Fibroblast of mammary gland (primary cell): ENCODE measurements around the gene PSMC4.
A peak's percentile ranks its signal among the peaks of the same experiment; 100 is the strongest.

Source experiments
- DNase-seq: peaks from one replicate; pipeline ENCODE4 v3.0.0-alpha.2; 2010; ENCODE audit warnings: low read depth
- H3K4me3 ChIP-seq: 2 replicates; pipeline ENCODE4 v1.5.1; 2011; ENCODE audit warnings: low read depth, mild to moderate bottlenecking, low read length, moderate library complexity; ENCODE audit not compliant: control insufficient read depth
- TF ChIP-seq, protein P1 (sequence below): conservative IDR thresholded peaks from 2 replicates; pipeline ENCODE4 v1.5.1; 2011; ENCODE audit warnings: low read depth, low read length, inconsistent platforms; ENCODE audit not compliant: control insufficient read depth, insufficient read depth

Gene PSMC4

DNA sequence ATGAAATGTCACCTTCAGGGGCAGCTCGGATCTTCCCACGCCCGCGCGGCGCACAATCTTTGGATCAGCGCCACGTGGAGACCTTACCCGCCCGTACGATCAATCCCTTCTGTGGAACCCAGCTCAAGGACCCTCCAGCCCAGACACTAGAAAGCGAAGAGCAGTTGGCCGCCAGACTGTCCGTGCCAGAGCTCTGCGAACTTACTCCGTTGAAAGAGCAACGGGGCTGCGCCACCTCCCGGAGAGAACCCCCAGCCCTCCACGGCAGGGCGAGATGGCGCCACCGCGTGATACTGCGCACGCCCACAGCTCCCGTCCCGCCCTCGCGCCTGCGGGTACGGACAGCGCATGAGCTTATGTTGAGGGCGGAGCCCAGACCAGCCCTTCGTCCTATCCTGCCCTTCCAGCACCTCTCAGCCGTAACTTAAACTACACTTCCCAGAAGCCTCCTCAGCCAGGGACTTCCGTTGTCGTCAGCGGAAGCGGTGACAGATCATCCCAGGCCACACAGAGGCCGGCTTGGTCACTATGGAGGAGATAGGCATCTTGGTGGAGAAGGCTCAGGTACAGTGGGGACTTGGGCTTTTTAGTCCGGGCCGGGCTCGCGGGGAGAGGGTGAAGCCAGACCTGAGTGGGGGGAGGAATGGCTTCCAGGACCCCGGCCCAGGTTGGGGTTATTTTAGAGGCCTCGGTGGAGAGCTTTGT is at the start of gene PSMC4:
TSS of gene PSMC4 (plus strand) at position 491 of the 705 bp plus-strand sequence. CDS start at position 529, 38 bp downstream.
- TF ChIP-seq, protein P1, sequence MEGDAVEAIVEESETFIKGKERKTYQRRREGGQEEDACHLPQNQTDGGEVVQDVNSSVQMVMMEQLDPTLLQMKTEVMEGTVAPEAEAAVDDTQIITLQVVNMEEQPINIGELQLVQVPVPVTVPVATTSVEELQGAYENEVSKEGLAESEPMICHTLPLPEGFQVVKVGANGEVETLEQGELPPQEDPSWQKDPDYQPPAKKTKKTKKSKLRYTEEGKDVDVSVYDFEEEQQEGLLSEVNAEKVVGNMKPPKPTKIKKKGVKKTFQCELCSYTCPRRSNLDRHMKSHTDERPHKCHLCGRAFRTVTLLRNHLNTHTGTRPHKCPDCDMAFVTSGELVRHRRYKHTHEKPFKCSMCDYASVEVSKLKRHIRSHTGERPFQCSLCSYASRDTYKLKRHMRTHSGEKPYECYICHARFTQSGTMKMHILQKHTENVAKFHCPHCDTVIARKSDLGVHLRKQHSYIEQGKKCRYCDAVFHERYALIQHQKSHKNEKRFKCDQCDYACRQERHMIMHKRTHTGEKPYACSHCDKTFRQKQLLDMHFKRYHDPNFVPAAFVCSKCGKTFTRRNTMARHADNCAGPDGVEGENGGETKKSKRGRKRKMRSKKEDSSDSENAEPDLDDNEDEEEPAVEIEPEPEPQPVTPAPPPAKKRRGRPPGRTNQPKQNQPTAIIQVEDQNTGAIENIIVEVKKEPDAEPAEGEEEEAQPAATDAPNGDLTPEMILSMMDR: peak; percentile 63
- DNase-seq: peak; percentile 99
- peak within 1 kb of the TSS; percentile 95 for H3K4me3 ChIP-seq

- DNase-seq: no peak
- no peak overlapping the region for H3K4me3 ChIP-seq
- TF ChIP-seq, protein P1: no peak
Measured at GRCh38 chr19:39923862-39924261, 47.1 kb upstream of the PSMC4 start.

GRCh38 chr19:39924389-39924788 is 46.6 kb upstream of the PSMC4 start:
- DNase-seq: no peak
- no peak overlapping the region for H3K4me3 ChIP-seq
- TF ChIP-seq, protein P1: no peak

DNA sequence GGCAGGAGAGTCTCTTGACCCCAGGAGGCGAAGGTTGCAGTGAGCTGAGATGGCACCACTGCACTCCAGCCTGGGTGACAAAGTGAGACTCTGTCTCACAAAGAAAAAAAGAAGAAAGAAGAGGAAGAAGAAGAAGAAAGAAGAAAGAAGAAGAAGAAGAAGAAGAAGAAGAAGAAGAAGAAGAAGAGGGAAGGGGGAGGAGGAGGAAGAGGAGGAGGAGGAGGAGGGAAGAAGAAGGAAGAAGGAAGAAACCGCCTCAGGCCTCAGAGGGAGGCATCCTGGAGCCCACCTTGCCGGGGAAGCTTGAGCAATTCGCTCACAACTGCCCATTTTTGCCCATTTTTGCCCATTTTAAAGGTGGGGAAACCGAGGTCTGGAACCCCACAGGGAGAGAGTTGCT is 46.0 kb upstream of the PSMC4 start:
- no peak for DNase-seq
- TF ChIP-seq, protein P1: no peak

DNA sequence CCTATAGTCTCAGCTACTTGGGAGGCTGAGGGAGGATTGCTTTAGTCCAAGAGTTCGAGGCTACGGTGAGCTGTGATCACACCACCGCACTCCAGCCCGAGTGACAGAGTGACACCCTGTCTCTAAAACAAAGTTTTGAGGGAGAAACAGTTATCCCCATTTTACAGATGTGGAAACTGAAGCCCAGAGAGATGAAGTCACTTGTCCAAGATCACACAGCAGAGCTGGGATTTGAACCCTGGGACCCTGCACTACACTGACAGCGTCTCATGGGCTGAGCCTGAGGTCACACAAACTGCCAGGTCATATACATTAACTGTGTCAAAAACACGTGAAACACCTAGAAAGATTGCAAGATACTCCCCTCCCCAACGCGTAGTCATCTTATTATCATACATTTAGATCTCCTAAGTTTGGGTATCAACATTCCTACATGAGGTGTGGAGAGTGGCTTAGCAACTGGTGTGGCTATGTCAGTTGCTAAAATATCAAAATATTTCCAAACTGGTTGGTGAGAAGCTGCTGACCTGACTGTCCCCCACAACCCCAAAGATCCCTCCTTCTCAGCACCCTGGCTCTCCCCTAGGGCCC is 44.7 kb upstream of the PSMC4 start:
- TF ChIP-seq, protein P1: no peak
- H3K4me3 ChIP-seq: no peak overlapping the region

More for the DNA sequence above, 46.0 kb upstream of the PSMC4 start:
- H3K4me3 ChIP-seq: no peak overlapping the region

GRCh38 chr19:39927076-39927475 is 43.9 kb upstream of the PSMC4 start:
- H3K4me3 ChIP-seq: no peak overlapping the region
- DNase-seq: no peak
- TF ChIP-seq, protein P1: no peak

More for the DNA sequence above, 44.7 kb upstream of the PSMC4 start:
- DNase-seq: no peak
